Kidney glomerular epithelial cell (primary cell): ENCODE data around the gene PPP1R16B.

Source experiments
- DNase-seq: peaks from one replicate; lab custom pipeline; 2025; lab: John Stamatoyannopoulos, UW

Gene PPP1R16B

GRCh38 chr20:38896009-38896594, 90.6 kb downstream of the PPP1R16B start:
- DNase-seq = no peak

- DNase-seq = no peak
Observed at GRCh38 chr20:38897267-38897666, 91.8 kb downstream of the PPP1R16B start.

- DNase-seq = no peak
Observed at GRCh38 chr20:38900606-38901005, 95.1 kb downstream of the PPP1R16B start.

DNA sequence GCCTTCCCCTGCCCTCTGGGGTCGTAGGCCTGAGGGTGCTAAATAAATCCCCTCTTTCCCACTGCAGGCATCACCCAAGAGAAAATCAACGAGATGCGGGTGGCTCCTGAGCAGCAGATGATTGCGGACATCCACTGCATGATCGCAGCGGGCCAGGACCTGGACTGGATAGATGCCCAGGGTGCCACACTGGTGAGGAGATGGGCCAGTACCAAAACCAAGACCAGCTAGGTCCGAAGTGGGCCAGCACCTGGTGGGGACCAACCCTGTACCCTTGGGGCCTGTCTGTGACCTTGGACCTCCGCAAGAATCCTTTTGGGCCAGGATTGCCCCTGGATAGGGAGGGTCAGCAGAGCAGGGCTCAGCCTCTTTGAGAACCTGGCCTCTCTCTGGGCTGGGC, 97.1 kb downstream of the PPP1R16B start:
- no peak for DNase-seq

- no peak for DNase-seq
Observed at GRCh38 chr20:38903335-38903734, 97.8 kb downstream of the PPP1R16B start.

DNA sequence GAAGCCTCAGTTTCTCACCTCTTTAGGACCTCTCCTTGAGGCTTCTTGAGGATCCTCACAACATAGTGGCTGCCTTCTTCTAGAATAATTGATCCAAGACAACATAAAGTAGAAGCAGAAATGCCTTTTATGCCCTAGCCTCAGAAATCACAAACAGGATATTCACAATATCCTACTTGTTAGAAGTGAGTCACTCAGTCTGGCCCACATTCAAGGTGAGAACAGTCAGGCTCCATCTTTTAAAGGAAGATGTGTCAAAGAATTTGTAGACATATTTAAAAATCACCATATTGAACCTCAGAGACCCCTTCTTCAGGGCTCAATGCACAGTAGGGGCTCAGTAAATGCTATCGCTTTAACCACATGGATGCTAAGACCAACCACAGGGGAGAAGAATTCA, 99.9 kb downstream of the PPP1R16B start:
- no peak for DNase-seq

DNA sequence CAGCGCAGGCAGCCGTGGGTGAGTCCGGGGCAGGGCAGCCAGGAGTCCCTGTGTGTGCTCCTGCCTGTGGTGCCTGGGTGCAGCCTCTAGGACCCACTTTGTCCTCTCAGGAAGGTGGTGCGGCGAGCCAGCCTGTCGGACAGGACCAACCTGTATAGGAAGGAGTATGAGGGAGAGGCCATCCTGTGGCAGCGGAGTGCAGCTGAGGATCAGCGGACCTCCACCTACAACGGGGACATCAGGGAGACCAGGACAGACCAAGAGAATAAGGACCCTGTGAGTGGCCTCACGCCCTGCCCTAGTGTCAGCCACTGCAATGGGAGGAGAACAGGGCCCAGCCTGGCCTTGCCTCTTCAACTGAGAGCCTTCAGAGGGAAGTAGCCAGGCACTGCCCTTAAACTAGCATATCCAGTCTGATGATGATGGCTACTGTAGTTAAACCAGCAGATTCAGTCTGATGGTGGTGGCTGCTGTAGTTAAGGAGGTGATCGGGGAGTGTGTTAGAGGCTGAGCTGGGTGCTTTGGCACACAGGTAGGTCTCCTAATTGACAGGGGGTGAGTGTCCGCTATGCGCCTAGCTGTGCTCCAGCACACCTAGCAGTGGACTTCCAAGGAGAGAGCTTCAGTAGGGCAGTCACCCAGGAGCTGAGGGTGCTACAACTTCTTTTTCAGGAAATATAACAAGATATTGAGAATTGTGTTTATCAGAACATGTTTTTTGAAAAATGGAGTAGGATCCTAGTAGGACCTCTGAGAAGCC, 102.6 kb downstream of the PPP1R16B start:
- no peak for DNase-seq

DNA sequence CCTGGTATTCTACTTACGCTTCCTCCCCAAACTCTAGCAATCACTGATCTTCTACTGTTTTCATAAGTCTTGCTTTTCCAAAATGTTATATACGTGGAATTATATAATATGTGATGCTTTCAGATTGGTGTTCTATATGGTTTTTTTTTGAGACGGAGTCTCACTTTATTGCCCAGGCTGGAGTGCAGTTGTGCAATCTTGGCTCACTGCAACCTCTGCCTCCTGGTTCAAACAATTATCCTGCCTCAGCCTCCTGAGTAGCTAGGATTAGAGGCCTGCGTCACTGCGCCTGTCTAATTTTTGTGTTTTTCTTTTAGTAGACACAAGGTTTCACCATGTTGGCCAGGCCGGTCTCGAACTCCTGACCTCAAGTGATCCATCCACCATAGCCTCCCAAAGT, 109.9 kb downstream of the PPP1R16B start:
- no peak for DNase-seq

- DNase-seq = no peak
Observed at GRCh38 chr20:38917657-38918056, 112.2 kb downstream of the PPP1R16B start.

DNA sequence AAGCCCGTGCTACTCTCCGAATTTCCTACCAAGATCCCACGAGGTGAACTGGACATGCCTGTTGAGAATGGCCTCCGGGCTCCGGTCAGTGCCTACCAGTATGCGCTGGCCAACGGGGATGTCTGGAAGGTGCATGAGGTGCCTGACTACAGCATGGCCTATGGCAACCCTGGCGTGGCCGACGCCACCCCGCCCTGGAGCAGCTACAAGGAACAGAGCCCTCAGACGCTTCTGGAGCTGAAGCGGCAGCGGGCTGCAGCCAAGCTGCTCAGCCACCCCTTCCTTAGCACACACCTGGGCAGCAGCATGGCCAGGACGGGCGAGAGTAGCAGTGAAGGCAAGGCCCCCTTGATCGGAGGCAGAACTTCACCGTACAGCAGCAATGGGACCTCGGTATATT, 112.7 kb downstream of the PPP1R16B start:
- DNase-seq = no peak

DNA sequence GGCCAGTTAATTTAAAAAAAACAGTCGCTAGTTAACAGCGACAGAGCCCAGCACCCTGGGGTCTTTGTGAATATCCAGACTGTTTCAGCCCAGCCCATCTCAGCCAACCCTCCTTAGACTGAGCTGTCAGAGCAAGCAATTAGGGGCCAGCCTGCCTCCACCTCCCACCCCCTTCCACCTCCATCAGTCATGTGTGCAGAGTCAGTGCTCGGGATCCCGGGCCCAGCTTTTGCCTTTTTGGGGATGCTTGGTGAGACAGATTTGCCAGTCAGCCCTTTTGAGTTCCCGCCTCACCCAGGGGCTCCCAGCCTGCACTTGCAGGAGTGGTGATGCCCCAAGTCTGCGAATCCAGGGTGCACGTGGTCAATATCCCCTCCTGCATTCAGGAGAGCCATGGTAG, 114.2 kb downstream of the PPP1R16B start:
- DNase-seq = no peak

DNA sequence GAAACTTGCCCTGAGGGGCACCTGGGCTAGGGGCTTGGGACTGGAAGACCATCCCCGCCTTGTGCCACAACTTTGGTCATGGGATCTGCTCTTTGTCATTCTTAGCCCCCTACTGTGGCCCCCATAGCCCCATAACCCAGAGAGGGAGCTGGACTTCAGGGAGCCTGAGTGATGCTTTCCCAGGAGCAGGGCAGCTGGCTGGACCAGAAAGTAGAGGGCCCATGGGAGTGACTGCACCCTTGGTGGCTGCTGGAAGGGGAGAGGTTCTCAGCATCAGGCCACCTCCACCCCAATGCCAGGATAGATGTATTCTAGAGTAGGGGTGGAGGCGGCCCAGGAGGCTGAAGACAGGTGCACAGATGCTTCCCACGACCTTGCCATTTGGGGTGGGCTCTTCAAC, 114.9 kb downstream of the PPP1R16B start:
- no peak for DNase-seq

DNA sequence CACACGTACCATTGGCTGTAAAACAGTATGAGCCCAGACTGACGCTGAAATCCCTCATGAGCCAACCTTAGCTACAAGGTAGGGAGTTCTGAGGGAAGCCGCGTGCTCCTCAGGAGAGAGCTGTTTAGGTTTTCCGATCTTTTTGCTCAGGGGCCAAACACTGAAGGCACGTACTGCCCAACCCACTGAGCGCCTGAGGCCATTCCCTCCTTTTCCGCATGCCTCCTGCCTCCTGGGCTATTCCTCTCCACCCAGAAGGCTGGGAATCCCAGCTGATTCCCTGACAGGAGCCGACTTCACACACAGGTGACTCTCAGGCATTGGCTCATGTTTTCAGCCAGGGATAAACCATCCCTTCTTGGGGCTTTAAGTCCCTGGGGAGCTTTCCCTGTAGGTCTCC, 115.4 kb downstream of the PPP1R16B start:
- DNase-seq = no peak

GRCh38 chr20:38924718-38925117, 119.2 kb downstream of the PPP1R16B start:
- no peak for DNase-seq

DNA sequence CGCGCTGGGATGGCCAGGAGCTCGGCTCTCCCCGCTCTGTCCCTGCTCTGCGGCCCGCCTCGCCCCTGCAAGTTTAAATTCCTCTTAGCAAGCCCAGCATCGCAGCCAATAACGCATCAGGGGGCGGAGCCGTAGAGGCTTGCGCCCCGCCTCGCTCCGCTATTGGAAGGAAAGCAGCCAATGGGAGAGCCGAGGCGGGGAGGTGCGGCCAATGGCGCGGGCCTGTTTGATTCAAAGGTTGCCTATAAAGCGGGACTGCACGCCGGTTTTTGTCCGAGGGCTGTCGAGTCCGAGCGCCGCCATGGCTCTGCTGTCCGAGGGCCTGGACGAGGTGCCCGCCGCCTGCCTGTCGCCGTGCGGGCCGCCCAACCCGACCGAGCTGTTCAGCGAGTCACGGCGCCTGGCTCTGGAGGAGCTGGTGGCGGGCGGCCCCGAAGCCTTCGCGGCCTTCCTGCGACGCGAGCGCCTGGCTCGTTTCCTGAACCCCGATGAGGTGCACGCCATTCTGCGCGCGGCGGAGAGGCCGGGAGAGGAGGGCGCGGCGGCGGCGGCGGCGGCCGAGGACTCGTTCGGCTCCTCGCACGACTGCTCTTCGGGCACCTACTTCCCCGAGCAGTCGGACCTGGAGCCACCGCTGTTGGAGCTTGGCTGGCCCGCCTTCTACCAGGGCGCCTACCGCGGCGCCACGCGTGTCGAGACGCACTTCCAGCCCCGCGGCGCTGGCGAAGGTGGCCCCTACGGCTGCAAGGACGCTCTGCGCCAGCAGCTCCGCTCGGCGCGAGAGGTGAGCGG, 120.8 kb downstream of the PPP1R16B start, which contains the start of gene FAM83D:
TSS of gene FAM83D (plus strand) at position 276 of the 792 bp plus-strand sequence. CDS start at position 302, 26 bp downstream.
- DNase-seq = peak; percentile 96

DNA sequence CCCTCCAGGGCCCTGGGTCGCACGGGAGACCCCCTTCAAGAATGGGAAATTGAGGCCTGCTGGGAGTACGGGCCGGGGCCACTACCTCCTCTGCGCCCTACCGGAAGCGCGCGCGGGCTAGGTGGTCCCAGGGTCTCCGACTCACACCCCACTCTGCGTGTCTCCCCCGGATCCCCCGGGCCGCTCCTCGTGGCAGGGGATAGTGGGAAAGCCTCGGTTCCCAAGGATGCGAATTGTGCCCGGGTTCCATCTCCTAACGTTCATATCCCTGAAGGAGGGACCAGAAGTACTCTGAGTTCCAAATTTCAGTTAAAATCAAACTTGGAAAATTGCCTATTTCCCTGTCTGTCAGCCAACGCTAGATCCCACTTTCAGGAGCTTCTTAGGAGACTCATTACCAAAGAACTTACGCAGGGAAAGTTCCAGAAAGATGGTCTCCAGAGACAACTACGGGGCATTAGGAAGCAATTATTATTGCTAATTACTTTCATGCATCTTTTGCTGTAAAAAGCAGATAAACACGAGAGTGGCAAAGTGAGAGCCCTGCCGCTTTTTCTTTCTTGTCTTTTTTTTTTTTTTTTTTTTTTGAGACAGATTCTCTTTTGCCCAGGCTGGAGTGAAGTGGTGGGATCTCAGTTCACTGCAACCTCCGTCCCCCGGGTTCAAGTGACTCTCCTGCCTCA, 121.6 kb downstream of the PPP1R16B start:
- DNase-seq = no peak

- no peak for DNase-seq
Observed at GRCh38 chr20:38927902-38928578, 122.5 kb downstream of the PPP1R16B start.

DNA sequence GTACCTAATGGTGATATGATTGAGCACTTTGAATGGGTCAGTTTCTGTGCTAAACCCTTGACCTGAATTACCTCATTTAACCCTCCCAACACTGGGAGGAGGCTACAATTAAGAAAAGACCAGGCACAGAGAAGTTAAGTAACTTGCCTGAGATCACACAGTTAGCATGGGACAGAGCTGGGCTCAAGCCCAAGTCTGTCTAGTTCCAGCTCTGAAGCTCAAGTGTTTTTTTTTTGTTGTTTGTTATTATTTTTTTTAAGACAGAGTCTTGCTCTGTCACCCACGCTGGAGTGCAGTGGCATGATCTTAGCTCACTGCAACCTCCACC, 124.7 kb downstream of the PPP1R16B start:
- DNase-seq = no peak

DNA sequence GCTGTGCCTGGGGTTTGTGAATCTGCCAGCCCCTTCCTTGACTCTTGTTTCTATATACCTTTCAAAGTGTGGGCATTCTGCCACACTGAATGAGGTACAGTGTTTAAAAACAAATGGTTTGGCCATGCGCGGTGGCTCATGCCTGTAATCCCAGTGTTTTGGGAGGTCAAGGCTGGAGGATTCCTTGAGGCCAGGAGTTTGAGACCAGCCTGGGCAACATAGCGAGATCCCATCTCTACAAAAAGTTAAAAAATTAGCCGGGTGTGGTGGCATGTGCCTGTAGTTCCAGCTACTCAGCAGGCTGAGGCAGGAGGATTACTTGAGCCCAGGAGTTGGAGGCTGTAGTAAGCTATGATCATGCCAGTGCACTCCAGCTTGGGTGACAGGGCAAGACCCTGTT, 126.5 kb downstream of the PPP1R16B start:
- no peak for DNase-seq

GRCh38 chr20:38932457-38933120, 127.1 kb downstream of the PPP1R16B start:
- no peak for DNase-seq

GRCh38 chr20:38934530-38934929, 129.0 kb downstream of the PPP1R16B start:
- no peak for DNase-seq
